K562 (cell line): Measurements from ENCODE around the gene PLXNB3. TPM values are rescaled to one million over a fixed set of nuclear protein-coding genes. Genes with fewer than 3 reads are reported as not detected.

Experiments used
- ATAC-seq: fragments of 200-7000 bp; cut with Tn5 transposase; 3 replicates; pipeline ENCODE4 v1.9.1; 2020; ENCODE audit warnings: moderate library complexity
- BruUV-seq: library from RNA; stranded (reverse); fragments of 400-500 nt; replicated peaks from 2 replicates; lab custom pipeline; 2021; lab: Mats Ljungman, UMichigan
- CTCF ChIA-PET: fragments of 300-600 bp; formaldehyde crosslinking; extraction: SDS; loops from one replicate; lab custom pipeline; 2021; ENCODE audit warnings: low intra/inter-chr PET ratio; lab: Yijun Ruan, JAX
- POLR2A ChIA-PET: fragments of 300-600, 350-650 bp; sonication (Branson Sonifier 250); formaldehyde crosslinking; extraction: SDS; loops from one replicate; lab custom pipeline; 2021; ENCODE audit warnings: antibody characterized with exemption, inconsistent platforms; lab: Yijun Ruan, JAX
- DNase-seq, 4 experiments: peaks; one replicate each; pipeline versions ENCODE4 v3.0.0 to v3.0.0-alpha.2; 2011 to 2018; ENCODE audit warnings: low spot score in 3 of 4, mixed read lengths in 3 of 4; ENCODE audit errors: extremely low read depth in 1 of 4
- FAIRE-seq: peaks from 2 replicates; lab custom pipeline; 2011; peaks lifted over from hg19 to GRCh38; lab: Jason Lieb, UNC
- H2AFZ ChIP-seq: 2 replicates; pipeline ENCODE4 v1.6.0; 2011; ENCODE audit warnings: low read depth, low read length, control low read depth, inconsistent platforms
- H3K27ac ChIP-seq: fragments of 200-600 bp; 3 replicates; pipeline ENCODE4 v1.8.0; 2011; ENCODE audit warnings: low read depth, mild to moderate bottlenecking, control low read depth, inconsistent platforms, low read length, moderate library complexity, mixed read lengths; ENCODE audit errors: extremely low read depth
- H3K27me3 ChIP-seq, 2 experiments: fragments of 300-600 bp in 1 of 2; 2 replicates in 1 of 2; 3 replicates in 1 of 2; pipeline versions ENCODE4 v1.6.0 to v1.8.0; 2011; ENCODE audit warnings: inconsistent platforms in 2 of 2, low read length in 2 of 2, mild to moderate bottlenecking in 1 of 2, mixed read lengths in 1 of 2, moderate library complexity in 1 of 2; ENCODE audit not compliant: control insufficient read depth in 2 of 2, insufficient read depth in 2 of 2
- H3K36me3 ChIP-seq: fragments of 300-600 bp; 3 replicates; pipeline ENCODE4 v1.8.0; 2011; ENCODE audit warnings: mild to moderate bottlenecking, low read length, inconsistent platforms; ENCODE audit not compliant: control insufficient read depth, insufficient read depth
- H3K4me1 ChIP-seq, 2 experiments: fragments of 200-600 bp in 1 of 2; replicated peaks in 1 of 2; 2 replicates in 1 of 2; 3 replicates in 1 of 2; pipeline versions ENCODE4 v1.5.1 to v1.8.0; 2011; ENCODE audit warnings: inconsistent platforms in 2 of 2, low read length in 2 of 2, mild to moderate bottlenecking in 1 of 2, mixed read lengths in 1 of 2, moderate library complexity in 1 of 2; ENCODE audit not compliant: control insufficient read depth in 2 of 2, insufficient read depth in 2 of 2
- H3K4me2 ChIP-seq: 2 replicates; pipeline ENCODE4 v1.6.1; 2011; ENCODE audit warnings: low read length, control low read depth, inconsistent platforms, mixed read lengths; ENCODE audit not compliant: insufficient read depth
- H3K4me3 ChIP-seq: fragments of 200-600 bp; sonication (generic), shearing (Covaris generic); 2 replicates; pipeline ENCODE4 v1.5.1; 2016; ENCODE audit warnings: control low read depth, inconsistent platforms
- H3K79me2 ChIP-seq: fragments of 200-600 bp; 3 replicates; pipeline ENCODE4 v1.8.0; 2011; ENCODE audit warnings: low read length, inconsistent platforms; ENCODE audit not compliant: control insufficient read depth, insufficient read depth
- H3K9ac ChIP-seq, 2 experiments: 2 replicates each; pipeline versions ENCODE4 v1.6.0 to v1.6.1; 2011; ENCODE audit warnings: low read depth in 2 of 2, low read length in 2 of 2, control low read depth in 1 of 2, inconsistent platforms in 1 of 2, mild to moderate bottlenecking in 1 of 2, mixed read lengths in 1 of 2; ENCODE audit not compliant: insufficient read depth in 1 of 2
- H3K9me1 ChIP-seq: one replicate; pipeline ENCODE4 v1.6.0; 2011; ENCODE audit warnings: inconsistent platforms, mild to moderate bottlenecking, low read length, moderate library complexity; ENCODE audit not compliant: control insufficient read depth, insufficient read depth
- H3K9me3 ChIP-seq: replicated peaks from 2 replicates; pipeline ENCODE4 v1.5.1; 2011; ENCODE audit warnings: low read depth, low read length, inconsistent platforms; ENCODE audit not compliant: control insufficient read depth, insufficient read depth
- H4K20me1 ChIP-seq: replicated peaks from 2 replicates; pipeline ENCODE4 v1.6.1; 2011; ENCODE audit warnings: low read length, inconsistent platforms, mixed read lengths; ENCODE audit not compliant: control insufficient read depth, insufficient read depth
- CBX1 ChIP-seq: sonication (generic); IDR thresholded peaks from 2 replicates; pipeline ENCODE4 v1.6.1; 2016; ENCODE audit warnings: antibody characterized with exemption, low read depth, mild to moderate bottlenecking
- CBX3 ChIP-seq, 2 experiments: IDR thresholded peaks; 1 replicate in 1 of 2; 2 replicates in 1 of 2; pipeline ENCODE4 v1.6.1; 2012; ENCODE audit warnings: inconsistent platforms in 2 of 2, low read length in 2 of 2, borderline replicate concordance in 1 of 2, control low read depth in 1 of 2
- E2F3 ChIP-seq: fragments of 250-450 bp; sonication (Bioruptor Pico); IDR thresholded peaks from 2 replicates; pipeline ENCODE4 v1.4.0; 2020; ENCODE audit warnings: mild to moderate bottlenecking
- GABPB2 ChIP-seq: fragments of 250-450 bp; sonication (Bioruptor Pico); conservative IDR thresholded peaks from 2 replicates; pipeline ENCODE4 v1.5.1; 2021; ENCODE audit warnings: mild to moderate bottlenecking
- JUND ChIP-seq, 2 experiments: IDR thresholded peaks; 2 replicates in 1 of 2; 3 replicates in 1 of 2; pipeline ENCODE4 v1.6.1; 2011; ENCODE audit warnings: borderline replicate concordance in 2 of 2, low read depth in 2 of 2, low read length in 2 of 2, improper control_type of control experiment in 1 of 2, missing biosample characterization in 1 of 2, missing genetic modification characterization in 1 of 2, missing genetic modification reagents in 1 of 2
- POLR2AphosphoS5 ChIP-seq: IDR thresholded peaks from 2 replicates; pipeline ENCODE4 v1.6.1; 2011; ENCODE audit warnings: mild to moderate bottlenecking, low read depth, low read length, moderate library complexity; ENCODE audit not compliant: control insufficient read depth, insufficient read depth
- RAD51 ChIP-seq: fragments of 450-650 bp; IDR thresholded peaks from 2 replicates; pipeline ENCODE4 v1.7.1; 2016; ENCODE audit warnings: low read depth, mild to moderate bottlenecking, borderline replicate concordance
- SMAD2 ChIP-seq: fragments of 150-350 bp; IDR thresholded peaks from 2 replicates; pipeline ENCODE4 v1.6.1; 2014; ENCODE audit warnings: low read depth, mild to moderate bottlenecking, low read length
- WHSC1 ChIP-seq: IDR thresholded peaks from one replicate; pipeline ENCODE4 v1.6.1; 2012; ENCODE audit warnings: low read length, control low read depth, inconsistent platforms
- YBX1 ChIP-seq: fragments of 450-650 bp; IDR thresholded peaks from 2 replicates; pipeline ENCODE4 v1.7.1; 2016; ENCODE audit warnings: mild to moderate bottlenecking
- ZC3H8 ChIP-seq: fragments of 450-650 bp; IDR thresholded peaks from 2 replicates; pipeline ENCODE4 v1.6.1; 2017
- ZNF282 ChIP-seq: sonication (generic); formaldehyde crosslinking; IDR thresholded peaks from 2 replicates; pipeline ENCODE4 v1.8.1; 2023; ENCODE audit warnings: missing genetic modification reagents
- ZNF644 ChIP-seq: fragments of 200-800 bp; sonication (Bioruptor generic); IDR thresholded peaks from 2 replicates; pipeline ENCODE4 v1.6.1; 2016; ENCODE audit warnings: low read depth, missing genetic modification characterization, missing compliant biosample characterization
- WGBS: fragments of 100-300 bp; shearing (Covaris generic); methylation state at CpG from one replicate; pipeline ENCODE4 v1.1.6; 2016; ENCODE audit warnings: low coverage, mixed read lengths; ENCODE audit not compliant: insufficient coverage; ENCODE audit errors: missing lambda C conversion rate; 5-methylcytosine and 5-hydroxymethylcytosine counted together
- in situ Hi-C: fragments of 300-500 bp; cut with MboI; formaldehyde crosslinking; loops from 4 replicates; pipeline ENCODE4 v1.15.0; 2018; ENCODE audit warnings: inconsistent platforms, mixed read lengths
- intact Hi-C: fragments of 100-400 bp; cut with micrococcal nuclease; formaldehyde crosslinking; loops from 2 replicates; pipeline ENCODE4 v1.14.2; 2022
- polyA plus RNA-seq, 8 experiments: library from polyadenylated mRNA; depleted of rRNA in 4 of 8; stranded (reverse) in 5 of 8; unstranded in 3 of 8; fragments of >200 nt; fragmentation: Nextera tagmentation in 2 of 8; fragmentation: Illumina TruSeq in 1 of 8; extraction: Ambion mirVana in 2 of 8; extraction: Trizol in 1 of 8; gene quantifications; 2 replicates each; pipeline versions ENCODE4 v1.2.1 to v1.2.3, GENCODE V29; 2011 to 2014; ENCODE audit warnings: inconsistent platforms in 1 of 8, missing spikeins in 1 of 8
- total RNA-seq, 7 experiments: library from RNA; depleted of rRNA in 6 of 7; stranded (reverse); fragments of >200 nt in 6 of 7; fragmentation: Illumina TruSeq in 2 of 7; extraction: Trizol in 2 of 7; gene quantifications; 2 replicates each; pipeline versions ENCODE4 v1.2.1 to v1.2.3, GENCODE V29; 2011 to 2021; ENCODE audit warnings: low replicate concordance in 1 of 7
- TF ChIP-seq, protein P1 (sequence below): fragments of 250-450 bp; sonication (Bioruptor Pico); IDR thresholded peaks from 2 replicates; pipeline ENCODE4 v1.4.0; 2020; ENCODE audit warnings: mild to moderate bottlenecking, moderate library complexity, borderline replicate concordance
- TF ChIP-seq, protein P2 (sequence below): fragments of 450-650 bp; IDR thresholded peaks from 2 replicates; pipeline ENCODE4 v1.6.1; 2018; ENCODE audit not compliant: partially characterized antibody

PLXNB3 gene
- total and polyA plus RNA-seq, 9 of the 15 experiments (the other 6 are each of a cell fraction or from before 2014, with no cell fraction given) = 0.22 to 2.0 (median 1.4) TPM; not detected in 2

DNA sequence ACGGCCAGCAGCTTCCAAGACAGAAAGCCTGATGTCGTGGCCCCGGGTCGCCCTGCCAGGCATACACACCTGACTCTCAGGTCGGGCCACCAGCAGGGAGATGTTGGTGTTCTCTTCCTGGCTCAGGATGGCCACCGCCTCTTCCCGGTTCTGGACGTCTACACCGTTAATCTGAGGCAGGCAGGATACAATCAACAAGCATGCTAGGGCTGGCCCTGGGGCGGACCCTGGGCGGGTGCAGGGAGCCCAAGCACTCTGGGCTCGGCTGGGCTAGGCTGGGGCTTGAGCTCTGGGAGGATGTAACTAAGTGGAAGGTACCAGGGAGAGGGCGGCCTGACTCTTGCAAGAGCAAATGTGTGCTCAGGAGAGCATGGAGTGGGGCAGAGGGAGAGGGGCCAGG, 41.4 kb downstream of the PLXNB3 start:
- TF ChIP-seq WHSC1 = no peak
- no peak for TF ChIP-seq GABPB2 (CRISPR knock-in tag)
- TF ChIP-seq CBX3 (IDR thresholded peaks at IDR 0.05; ENCODE audit: borderline replicate concordance in 1 of 2, low read length in 2 of 2) = no peak
- no peak for TF ChIP-seq JUND (IDR thresholded peaks at IDR 0.05; ENCODE audit: borderline replicate concordance, low read depth, low read length)
- TF ChIP-seq JUND (tag; IDR thresholded peaks at IDR 0.05; ENCODE audit: borderline replicate concordance, low read depth, low read length) = no peak
- TF ChIP-seq, protein P1, sequence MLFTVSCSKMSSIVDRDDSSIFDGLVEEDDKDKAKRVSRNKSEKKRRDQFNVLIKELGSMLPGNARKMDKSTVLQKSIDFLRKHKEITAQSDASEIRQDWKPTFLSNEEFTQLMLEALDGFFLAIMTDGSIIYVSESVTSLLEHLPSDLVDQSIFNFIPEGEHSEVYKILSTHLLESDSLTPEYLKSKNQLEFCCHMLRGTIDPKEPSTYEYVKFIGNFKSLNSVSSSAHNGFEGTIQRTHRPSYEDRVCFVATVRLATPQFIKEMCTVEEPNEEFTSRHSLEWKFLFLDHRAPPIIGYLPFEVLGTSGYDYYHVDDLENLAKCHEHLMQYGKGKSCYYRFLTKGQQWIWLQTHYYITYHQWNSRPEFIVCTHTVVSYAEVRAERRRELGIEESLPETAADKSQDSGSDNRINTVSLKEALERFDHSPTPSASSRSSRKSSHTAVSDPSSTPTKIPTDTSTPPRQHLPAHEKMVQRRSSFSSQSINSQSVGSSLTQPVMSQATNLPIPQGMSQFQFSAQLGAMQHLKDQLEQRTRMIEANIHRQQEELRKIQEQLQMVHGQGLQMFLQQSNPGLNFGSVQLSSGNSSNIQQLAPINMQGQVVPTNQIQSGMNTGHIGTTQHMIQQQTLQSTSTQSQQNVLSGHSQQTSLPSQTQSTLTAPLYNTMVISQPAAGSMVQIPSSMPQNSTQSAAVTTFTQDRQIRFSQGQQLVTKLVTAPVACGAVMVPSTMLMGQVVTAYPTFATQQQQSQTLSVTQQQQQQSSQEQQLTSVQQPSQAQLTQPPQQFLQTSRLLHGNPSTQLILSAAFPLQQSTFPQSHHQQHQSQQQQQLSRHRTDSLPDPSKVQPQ (CRISPR knock-in tag) = no peak
- TF ChIP-seq SMAD2 = no peak
- TF ChIP-seq ZC3H8 = no peak
- TF ChIP-seq E2F3 = no peak
- TF ChIP-seq, protein P2, sequence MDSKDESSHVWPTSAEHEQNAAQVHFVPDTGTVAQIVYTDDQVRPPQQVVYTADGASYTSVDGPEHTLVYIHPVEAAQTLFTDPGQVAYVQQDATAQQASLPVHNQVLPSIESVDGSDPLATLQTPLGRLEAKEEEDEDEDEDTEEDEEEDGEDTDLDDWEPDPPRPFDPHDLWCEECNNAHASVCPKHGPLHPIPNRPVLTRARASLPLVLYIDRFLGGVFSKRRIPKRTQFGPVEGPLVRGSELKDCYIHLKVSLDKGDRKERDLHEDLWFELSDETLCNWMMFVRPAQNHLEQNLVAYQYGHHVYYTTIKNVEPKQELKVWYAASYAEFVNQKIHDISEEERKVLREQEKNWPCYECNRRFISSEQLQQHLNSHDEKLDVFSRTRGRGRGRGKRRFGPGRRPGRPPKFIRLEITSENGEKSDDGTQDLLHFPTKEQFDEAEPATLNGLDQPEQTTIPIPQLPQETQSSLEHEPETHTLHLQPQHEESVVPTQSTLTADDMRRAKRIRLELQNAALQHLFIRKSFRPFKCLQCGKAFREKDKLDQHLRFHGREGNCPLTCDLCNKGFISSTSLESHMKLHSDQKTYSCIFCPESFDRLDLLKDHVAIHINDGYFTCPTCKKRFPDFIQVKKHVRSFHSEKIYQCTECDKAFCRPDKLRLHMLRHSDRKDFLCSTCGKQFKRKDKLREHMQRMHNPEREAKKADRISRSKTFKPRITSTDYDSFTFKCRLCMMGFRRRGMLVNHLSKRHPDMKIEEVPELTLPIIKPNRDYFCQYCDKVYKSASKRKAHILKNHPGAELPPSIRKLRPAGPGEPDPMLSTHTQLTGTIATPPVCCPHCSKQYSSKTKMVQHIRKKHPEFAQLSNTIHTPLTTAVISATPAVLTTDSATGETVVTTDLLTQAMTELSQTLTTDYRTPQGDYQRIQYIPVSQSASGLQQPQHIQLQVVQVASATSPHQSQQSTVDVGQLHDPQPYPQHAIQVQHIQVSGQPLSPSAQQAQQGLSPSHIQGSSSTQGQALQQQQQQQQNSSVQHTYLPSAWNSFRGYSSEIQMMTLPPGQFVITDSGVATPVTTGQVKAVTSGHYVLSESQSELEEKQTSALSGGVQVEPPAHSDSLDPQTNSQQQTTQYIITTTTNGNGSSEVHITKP = no peak
- TF ChIP-seq RAD51 = no peak
- no peak for TF ChIP-seq POLR2AphosphoS5
- no peak for TF ChIP-seq ZNF282 (CRISPR knock-in tag)
- no peak for TF ChIP-seq CBX1
- no peak for TF ChIP-seq YBX1
- no peak for TF ChIP-seq ZNF644 (tag)
- BruUV-seq = no TSS peak
- Histone ChIP-seq H4K20me1 (no peaks in the 10 kb centered on the region; the same call in 1 of the 2 replicates), H3K9ac (no peak overlapping the region), H2AFZ (no peak overlapping the region), H3K9me1 (no peaks in the 10 kb centered on the region), H3K27me3 (peaks cover 4 to 21% of the 10 kb centered on the region in 2 experiments; a peak in 3 of 5 replicates), H3K9me3 (no peaks in the 10 kb centered on the region), H3K4me3 (no peak overlapping the region), H3K36me3 (no peaks in the 10 kb centered on the region), H3K79me2 (no peaks in the 10 kb centered on the region), H3K27ac (no peak overlapping the region), H3K4me2 (no peak overlapping the region), H3K4me1 (peaks cover 0 to 43% of the 10 kb centered on the region in 2 experiments; a peak in 2 of 5 replicates)
- in situ Hi-C loops (no loop called here), intact Hi-C loops (no loop called here)
- no peak for DNase-seq
- ChIA-PET POLR2A (no interaction called here), CTCF (no interaction called here)
- 26% methylated on average over 11 of the region's 13 CpGs for WGBS
- ATAC-seq = no peak
- FAIRE-seq = no peak
